Activated T-cell treated with anti-CD3 and anti-CD28 coated beads, Interleukin-2, amount 50 U/mL, for 72 hours (primary cell): ENCODE measurements around the gene AFF1. TPM values are rescaled to one million over a fixed set of nuclear protein-coding genes. Genes with fewer than 3 reads are reported as not detected.
A peak's percentile ranks its signal among the peaks of the same experiment; 100 is the strongest.

Experiments used
- ATAC-seq, 2 donors: fragments of 150-1000 bp; cut with Tn5 transposase; replicated peaks in 1 of 2; 2 replicates each; pipeline ENCODE4 v1.10.0; 2021; ENCODE audit warnings: moderate library complexity in 2 of 2, mild to moderate bottlenecking in 1 of 2
- DNase-seq, 2 donors: peaks; one replicate each; pipeline ENCODE4 v3.0.0; 2021 to 2022; ENCODE audit warnings: mixed read lengths in 1 of 2
- H3K27ac Mint-ChIP-seq: one replicate; pipeline ENCODE4 v1.8.0; 2022; ENCODE audit warnings: mild to moderate bottlenecking, moderate library complexity, mixed read lengths
- H3K27me3 Mint-ChIP-seq: one replicate; pipeline ENCODE4 v1.8.0; 2022; ENCODE audit warnings: low read depth, mixed read lengths
- H3K36me3 Mint-ChIP-seq, 2 donors: one replicate each; pipeline ENCODE4 v1.8.0; 2022; ENCODE audit warnings: mixed read lengths in 2 of 2, mild to moderate bottlenecking in 1 of 2; ENCODE audit not compliant: insufficient read depth in 2 of 2
- H3K4me1 Mint-ChIP-seq: one replicate; pipeline ENCODE4 v1.8.0; 2022; ENCODE audit warnings: low read depth, mixed read lengths
- H3K4me3 Mint-ChIP-seq, 2 donors: one replicate each; pipeline ENCODE4 v1.8.0; 2022; ENCODE audit warnings: mild to moderate bottlenecking in 2 of 2, mixed read lengths in 2 of 2, moderate library complexity in 2 of 2
- H3K9me3 Mint-ChIP-seq, 2 donors: one replicate each; pipeline ENCODE4 v1.8.0; 2022; ENCODE audit warnings: mixed read lengths in 2 of 2
- total RNA-seq, 2 donors: library from RNA; stranded (reverse); gene quantifications; one replicate each; pipeline ENCODE4 v1.2.3, GENCODE V29; 2022

The AFF1 gene
- total RNA-seq, 2 donors from 2014 or later = 57.5 to 68.6 TPM

DNA sequence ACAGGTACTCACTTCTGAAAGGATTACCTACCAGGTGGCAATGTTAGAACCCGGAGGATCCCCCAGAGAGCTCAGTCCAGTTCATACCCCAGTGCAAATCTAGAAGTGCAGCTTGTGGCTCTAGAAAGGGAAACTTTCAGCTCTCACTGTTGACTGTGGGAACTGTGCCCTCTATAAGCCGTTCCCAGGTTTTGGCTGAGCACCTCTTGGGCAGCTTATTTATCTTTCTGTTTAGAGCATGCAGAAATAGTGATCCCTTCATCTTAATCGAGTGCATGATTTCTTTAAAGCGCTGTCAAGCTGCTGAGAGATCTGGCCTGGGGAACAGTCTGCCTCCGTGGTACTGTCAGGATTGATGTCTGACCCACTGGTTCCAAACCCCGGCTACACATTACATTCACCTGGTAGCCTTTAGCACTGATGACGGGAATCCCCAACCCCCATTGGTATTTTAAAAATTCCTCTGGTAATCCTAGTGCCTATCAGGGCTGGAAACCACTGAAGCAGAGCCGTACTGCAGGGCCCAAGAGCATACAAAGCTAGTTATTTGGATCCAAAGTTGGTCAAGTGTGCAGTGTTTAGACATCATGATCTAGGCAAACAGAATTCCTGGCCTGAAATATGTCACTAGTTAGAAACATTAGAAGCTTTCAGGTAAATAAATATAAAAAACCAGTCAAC is 182.4 kb downstream of the AFF1 start:
- H3K4me1 Mint-ChIP-seq = peaks cover 30% of the 10 kb centered on the region
- no peak overlapping the region for H3K27ac Mint-ChIP-seq
- DNase-seq (no peak), ATAC-seq (no peak)
- no peaks in the 10 kb centered on the region for H3K27me3 Mint-ChIP-seq
- peaks cover 6 to 26% of the 10 kb centered on the region in 2 donors for H3K36me3 Mint-ChIP-seq
- H3K9me3 Mint-ChIP-seq = no peaks in the 10 kb centered on the region
- H3K4me3 Mint-ChIP-seq = no peak overlapping the region

GRCh38 chr4:87117732-87118075 is 182.9 kb downstream of the AFF1 start:
- Mint-ChIP-seq H3K27me3 (no peaks in the 10 kb centered on the region), H3K27ac (no peak overlapping the region), H3K36me3 (peaks cover 6 to 21% of the 10 kb centered on the region in 2 donors), H3K4me1 (peaks cover 30% of the 10 kb centered on the region), H3K4me3 (no peak overlapping the region), H3K9me3 (no peaks in the 10 kb centered on the region)
- ATAC-seq = no peak
- no peak for DNase-seq

GRCh38 chr4:87118421-87118820 is 183.6 kb downstream of the AFF1 start:
- DNase-seq (no peak), ATAC-seq (no peak)
- H3K9me3 Mint-ChIP-seq = no peaks in the 10 kb centered on the region
- H3K36me3 Mint-ChIP-seq = peaks cover 6 to 22% of the 10 kb centered on the region in 2 donors
- no peak overlapping the region for H3K27ac Mint-ChIP-seq
- no peaks in the 10 kb centered on the region for H3K27me3 Mint-ChIP-seq
- H3K4me1 Mint-ChIP-seq = peaks cover 30% of the 10 kb centered on the region
- H3K4me3 Mint-ChIP-seq = no peak overlapping the region

GRCh38 chr4:87118826-87119225 is 184.0 kb downstream of the AFF1 start:
- Mint-ChIP-seq H3K36me3 (peaks cover 6 to 24% of the 10 kb centered on the region in 2 donors), H3K27me3 (no peaks in the 10 kb centered on the region), H3K9me3 (no peaks in the 10 kb centered on the region), H3K4me3 (no peak overlapping the region), H3K4me1 (peaks cover 30% of the 10 kb centered on the region), H3K27ac (no peak overlapping the region)
- ATAC-seq = peak; percentile 31 to 45
- DNase-seq = no peak

DNA sequence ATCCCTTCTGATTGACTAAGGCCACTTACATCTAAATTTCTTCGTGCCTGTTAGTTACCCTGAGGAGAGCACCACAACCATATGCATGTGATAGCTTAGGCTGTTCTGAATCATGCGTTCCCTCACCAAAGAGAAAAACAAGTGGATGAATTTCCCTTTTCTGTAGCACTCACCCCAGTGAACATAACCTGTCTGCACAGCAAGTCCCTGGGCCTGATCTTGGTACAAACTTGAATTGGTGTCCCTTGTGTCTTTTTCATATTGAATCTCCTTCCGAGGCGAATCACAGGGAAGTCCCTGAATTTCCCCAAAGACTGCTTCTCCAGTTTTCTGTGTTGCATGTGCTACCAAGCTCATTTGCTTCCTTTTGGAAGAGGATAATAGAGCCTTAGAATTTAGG is 185.2 kb downstream of the AFF1 start:
- DNase-seq = no peak
- H3K4me3 Mint-ChIP-seq = no peak overlapping the region
- H3K36me3 Mint-ChIP-seq = peaks cover 6 to 23% of the 10 kb centered on the region in 2 donors
- peaks cover 30% of the 10 kb centered on the region for H3K4me1 Mint-ChIP-seq
- no peak overlapping the region for H3K27ac Mint-ChIP-seq
- ATAC-seq = peak; percentile 68 to 82
- no peaks in the 10 kb centered on the region for H3K9me3 Mint-ChIP-seq
- no peaks in the 10 kb centered on the region for H3K27me3 Mint-ChIP-seq

DNA sequence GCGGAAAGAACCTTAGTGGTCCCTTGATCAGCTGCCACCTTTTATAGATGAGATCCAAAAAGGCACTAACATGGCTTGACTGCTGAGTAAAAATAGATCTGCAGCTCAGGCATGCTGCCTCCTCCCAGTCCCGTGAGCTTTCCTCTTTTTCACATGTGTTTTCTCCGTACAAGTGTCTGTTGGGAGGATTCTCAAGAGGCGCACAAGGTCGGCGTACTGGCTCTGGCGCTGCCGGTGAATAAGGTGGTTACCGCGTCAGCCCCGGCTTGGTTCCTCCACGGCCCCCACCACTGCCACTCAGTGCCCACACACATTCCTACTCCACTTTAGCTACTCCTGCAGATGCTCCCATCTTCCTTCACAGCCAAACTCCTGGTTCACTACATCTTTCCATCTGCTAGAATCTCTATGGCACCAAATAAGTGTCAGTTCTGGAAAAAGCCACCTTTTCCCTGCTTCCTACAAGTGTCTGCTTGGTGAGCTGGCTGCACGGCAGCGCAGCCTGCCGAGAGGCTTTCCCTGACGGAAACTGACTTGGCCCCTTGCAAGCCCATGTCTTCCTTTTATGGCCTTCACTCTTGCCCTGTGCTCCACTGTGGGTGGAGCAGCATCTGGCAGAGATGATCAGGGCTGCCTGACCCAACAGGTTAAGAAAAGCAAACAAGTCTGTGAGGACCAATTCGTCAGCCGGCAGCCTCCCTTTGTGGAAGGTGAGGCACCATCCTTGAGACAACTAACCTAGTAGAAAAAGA is 185.8 kb downstream of the AFF1 start:
- Mint-ChIP-seq H3K9me3 (no peaks in the 10 kb centered on the region), H3K4me1 (peaks cover 30% of the 10 kb centered on the region), H3K36me3 (peaks cover 4 to 23% of the 10 kb centered on the region in 2 donors), H3K27ac (peak overlapping the region; percentile 41), H3K4me3 (no peak overlapping the region), H3K27me3 (no peaks in the 10 kb centered on the region)
- DNase-seq (no peak), ATAC-seq (no peak)

- Mint-ChIP-seq H3K36me3 (peaks cover 4 to 21% of the 10 kb centered on the region in 2 donors), H3K27ac (peak overlapping the region; percentile 54), H3K27me3 (no peaks in the 10 kb centered on the region), H3K4me3 (no peak overlapping the region), H3K9me3 (no peaks in the 10 kb centered on the region), H3K4me1 (peaks cover 34% of the 10 kb centered on the region)
- DNase-seq = no peak
- no peak for ATAC-seq
Observed at GRCh38 chr4:87121341-87122065, 186.7 kb downstream of the AFF1 start.

- Mint-ChIP-seq H3K27me3 (no peaks in the 10 kb centered on the region), H3K36me3 (peaks cover 3 to 25% of the 10 kb centered on the region in 2 donors), H3K4me3 (no peak overlapping the region), H3K4me1 (peaks cover 34% of the 10 kb centered on the region), H3K9me3 (no peaks in the 10 kb centered on the region), H3K27ac (no peak overlapping the region)
- DNase-seq = no peak
- no peak for ATAC-seq
Observed at GRCh38 chr4:87122252-87122651, 187.4 kb downstream of the AFF1 start.

GRCh38 chr4:87126056-87126455 is 191.2 kb downstream of the AFF1 start:
- no peaks in the 10 kb centered on the region for H3K9me3 Mint-ChIP-seq
- H3K36me3 Mint-ChIP-seq = peaks cover 3 to 29% of the 10 kb centered on the region in 2 donors
- H3K27ac Mint-ChIP-seq = no peak overlapping the region

GRCh38 chr4:87128006-87128705 is 193.3 kb downstream of the AFF1 start:
- Mint-ChIP-seq H3K27ac (peak overlapping the region; percentile 18), H3K4me1 (peaks cover 4% of the 10 kb centered on the region), H3K4me3 (no peak overlapping the region), H3K9me3 (no peaks in the 10 kb centered on the region), H3K27me3 (no peaks in the 10 kb centered on the region), H3K36me3 (peaks cover 6 to 37% of the 10 kb centered on the region in 2 donors)
- DNase-seq (no peak), ATAC-seq (no peak)

More at GRCh38 chr4:87126056-87126455, 191.2 kb downstream of the AFF1 start:
- DNase-seq = no peak
- no peaks in the 10 kb centered on the region for H3K27me3 Mint-ChIP-seq
- H3K4me3 Mint-ChIP-seq = no peak overlapping the region
- ATAC-seq = no peak
- H3K4me1 Mint-ChIP-seq = peaks cover 4% of the 10 kb centered on the region

DNA sequence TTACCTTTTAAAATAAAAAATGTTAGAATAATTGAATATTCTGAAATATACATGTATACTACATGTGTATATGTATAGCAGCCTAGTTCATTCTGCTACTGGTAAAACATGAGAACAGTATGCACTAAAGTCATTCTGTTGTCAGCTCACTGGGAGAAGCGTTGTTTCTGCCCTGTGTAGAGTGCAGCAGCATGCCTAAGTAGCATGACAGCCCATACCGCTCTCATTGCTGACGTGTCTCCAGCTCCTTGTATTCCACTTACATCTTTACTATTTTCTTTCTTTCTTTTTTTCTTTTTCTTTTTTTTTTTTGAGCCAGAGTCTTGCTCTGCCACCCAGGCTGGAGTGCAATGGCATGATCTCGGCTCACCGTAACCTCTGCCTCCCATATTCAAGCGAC is 194.9 kb downstream of the AFF1 start:
- peaks cover 8% of the 10 kb centered on the region for H3K4me1 Mint-ChIP-seq
- ATAC-seq (no peak), DNase-seq (no peak)
- no peaks in the 10 kb centered on the region for H3K9me3 Mint-ChIP-seq
- no peak overlapping the region for H3K27ac Mint-ChIP-seq
- peaks cover 15 to 42% of the 10 kb centered on the region in 2 donors for H3K36me3 Mint-ChIP-seq
- no peak overlapping the region for H3K4me3 Mint-ChIP-seq
- no peaks in the 10 kb centered on the region for H3K27me3 Mint-ChIP-seq

- Mint-ChIP-seq H3K4me1 (peaks cover 5% of the 10 kb centered on the region), H3K9me3 (no peaks in the 10 kb centered on the region), H3K36me3 (peaks cover 15 to 42% of the 10 kb centered on the region in 2 donors), H3K27me3 (no peaks in the 10 kb centered on the region), H3K4me3 (no peak overlapping the region), H3K27ac (peak overlapping the region; percentile 42)
- DNase-seq = no peak
- ATAC-seq = no peak
Observed at GRCh38 chr4:87130985-87131703, 196.3 kb downstream of the AFF1 start.
